SKM-1 (cell line): ENCODE data around the gene PHLPP1.
A peak's percentile ranks its signal among the peaks of the same experiment; 100 is the strongest.
"Not testable (repeated sequence)": the region's sequence is repeated elsewhere in the genome, so short reads cannot be mapped to it uniquely, and the experiment has no call there.

Source experiments
- DNase-seq: peaks from one replicate; lab custom pipeline; 2025; ENCODE audit not compliant: unreplicated experiment; lab: John Stamatoyannopoulos, UW

The PHLPP1 gene

GRCh38 chr18:62807396-62807795 is 92.1 kb downstream of the PHLPP1 start:
- DNase-seq = no peak

DNA sequence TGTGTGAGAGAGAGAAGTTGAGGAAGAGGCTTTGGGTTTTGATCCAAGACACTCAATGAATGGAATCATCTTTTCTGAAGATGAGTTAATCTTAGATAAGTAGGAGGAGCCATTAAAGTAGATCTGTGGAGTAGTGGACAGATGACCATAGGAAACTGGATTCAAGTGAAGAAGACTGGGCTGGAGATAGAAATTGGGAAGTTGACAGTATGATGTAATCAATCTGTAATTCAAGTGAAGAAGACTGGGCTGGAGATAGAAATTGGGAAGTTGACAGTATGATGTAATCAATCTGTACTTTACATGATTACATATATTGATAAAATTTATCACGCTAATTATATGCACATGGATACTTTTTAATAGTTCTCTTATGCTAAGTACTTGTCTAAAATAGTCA is 92.8 kb downstream of the PHLPP1 start:
- peak; percentile 16 for DNase-seq

DNA sequence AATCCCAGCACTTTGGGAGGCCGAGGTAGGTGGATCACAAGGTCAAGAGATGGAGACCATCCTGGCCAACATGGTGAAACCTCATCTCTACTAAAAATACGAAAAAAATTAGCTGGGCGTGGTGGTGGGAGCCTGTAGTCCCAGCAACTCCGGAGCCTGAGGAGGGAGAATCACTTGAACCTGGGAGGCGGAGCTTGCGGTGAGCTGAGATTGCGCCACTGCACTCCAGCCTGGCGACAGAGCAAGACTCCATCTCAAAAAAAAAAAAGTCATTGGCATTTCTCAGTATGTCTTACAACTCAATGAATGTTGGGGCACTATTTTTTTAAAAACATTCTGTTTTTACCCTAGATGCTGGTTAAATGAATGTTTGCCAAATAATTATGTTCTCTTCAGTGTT is 94.1 kb downstream of the PHLPP1 start:
- not testable (repeated sequence) for DNase-seq

DNA sequence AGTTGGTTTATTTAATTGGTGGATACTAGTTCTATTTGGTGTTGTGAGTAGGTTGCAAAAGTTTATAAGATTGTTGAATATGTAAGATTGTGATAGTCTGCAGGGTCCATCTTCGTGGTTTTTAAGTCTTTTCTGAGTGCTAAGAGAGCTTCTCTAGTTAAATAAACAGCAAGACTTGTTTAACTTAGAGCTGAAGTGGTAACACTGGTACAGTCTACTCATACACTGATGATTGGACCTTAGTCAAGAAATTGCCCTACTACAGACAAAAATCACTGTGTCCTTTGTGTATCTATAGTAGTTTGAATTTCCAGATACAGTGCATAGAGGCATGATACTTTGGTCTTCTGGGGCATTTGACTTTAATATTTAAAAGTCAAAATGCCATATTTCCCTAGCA is 94.6 kb downstream of the PHLPP1 start:
- no peak for DNase-seq

DNA sequence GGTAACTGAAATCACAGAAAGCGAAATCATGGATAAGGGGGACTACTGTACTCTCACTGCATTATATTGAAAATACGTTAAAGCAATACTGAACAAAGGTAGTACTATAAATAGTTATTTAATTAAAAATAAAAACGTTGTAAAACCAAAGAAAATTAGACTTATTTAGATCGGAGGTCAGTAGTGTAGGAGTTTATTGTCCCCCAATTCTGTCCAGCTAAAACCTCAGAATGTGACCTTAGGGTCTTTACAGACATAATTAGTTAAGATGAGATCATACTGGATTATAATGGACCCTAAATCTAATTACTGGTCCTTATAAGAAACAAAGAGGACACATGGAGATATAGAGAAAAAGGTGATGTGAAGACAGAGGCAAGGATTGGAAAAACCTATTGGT is 95.3 kb downstream of the PHLPP1 start:
- no peak for DNase-seq

GRCh38 chr18:62811674-62812073 is 96.3 kb downstream of the PHLPP1 start:
- DNase-seq = no peak

- DNase-seq = no peak
Measured at GRCh38 chr18:62812242-62812641, 96.9 kb downstream of the PHLPP1 start.

DNA sequence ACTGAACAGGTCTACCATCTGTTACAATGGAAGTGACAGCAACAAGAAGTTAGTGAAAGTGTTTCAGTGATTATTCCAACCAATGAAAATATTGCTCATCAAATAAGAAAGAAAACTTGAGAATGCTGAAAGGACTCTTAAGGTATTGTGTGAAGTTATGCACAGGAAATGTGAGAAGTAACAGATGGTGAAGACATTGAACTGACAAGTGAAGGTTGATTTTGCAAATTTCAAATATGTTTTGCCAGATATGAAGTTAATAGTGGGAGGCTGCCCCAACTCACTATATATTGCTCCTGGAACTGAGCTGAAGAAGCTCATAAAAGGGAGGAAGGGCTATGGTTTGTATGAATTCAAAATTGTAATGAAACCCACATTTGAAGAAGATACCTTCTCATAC is 97.5 kb downstream of the PHLPP1 start:
- no peak for DNase-seq

GRCh38 chr18:62814132-62814759 is 98.9 kb downstream of the PHLPP1 start:
- DNase-seq = no peak

DNA sequence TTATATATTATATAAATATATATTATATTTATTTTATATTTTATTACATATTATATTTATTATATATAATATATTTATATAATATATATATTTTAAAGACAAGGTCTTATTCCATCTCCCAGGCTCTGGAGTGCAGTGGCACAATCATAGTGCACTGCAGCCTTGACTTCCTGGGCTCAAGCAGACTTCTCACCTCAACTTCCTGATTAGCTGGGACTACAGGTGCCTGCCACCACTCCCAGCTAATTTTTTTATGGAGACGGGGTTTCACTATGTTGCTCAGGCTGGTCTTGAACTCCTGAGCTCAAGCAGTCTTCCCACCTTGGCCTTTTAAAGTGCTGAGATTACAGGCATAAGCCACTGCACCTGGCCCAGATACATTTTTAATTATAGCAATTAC is 110.0 kb downstream of the PHLPP1 start:
- no peak for DNase-seq

GRCh38 chr18:62827397-62827796 is 112.1 kb downstream of the PHLPP1 start:
- DNase-seq = no peak

DNA sequence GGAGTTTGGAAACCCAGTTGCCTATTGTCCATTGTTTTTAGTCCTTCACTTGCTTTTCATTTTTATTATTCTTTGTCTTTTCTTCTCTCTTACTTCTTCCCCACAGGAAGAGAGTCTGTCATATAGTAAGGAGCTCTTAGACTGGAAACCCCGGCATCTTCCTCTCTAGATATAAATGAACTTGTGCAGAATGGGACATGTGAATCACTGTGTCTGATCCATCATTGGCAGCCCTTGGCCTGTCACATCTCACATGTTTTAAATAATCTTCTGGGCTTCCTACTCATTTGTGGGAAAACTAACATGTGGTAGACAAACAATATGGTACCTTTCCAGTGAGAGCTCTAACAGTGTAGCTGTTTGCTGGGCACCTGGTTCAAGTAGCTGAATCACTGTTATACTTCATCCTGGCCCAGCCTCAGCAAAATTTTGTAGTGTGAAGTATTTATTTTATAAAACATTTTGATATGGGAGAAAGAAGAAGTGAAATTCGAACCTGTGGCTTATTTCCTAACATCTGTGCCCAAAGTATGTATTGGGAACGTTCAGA is 112.8 kb downstream of the PHLPP1 start:
- DNase-seq = no peak

GRCh38 chr18:62828852-62829251 is 113.5 kb downstream of the PHLPP1 start:
- no peak for DNase-seq

GRCh38 chr18:62829936-62830335 is 114.6 kb downstream of the PHLPP1 start:
- DNase-seq = no peak

DNA sequence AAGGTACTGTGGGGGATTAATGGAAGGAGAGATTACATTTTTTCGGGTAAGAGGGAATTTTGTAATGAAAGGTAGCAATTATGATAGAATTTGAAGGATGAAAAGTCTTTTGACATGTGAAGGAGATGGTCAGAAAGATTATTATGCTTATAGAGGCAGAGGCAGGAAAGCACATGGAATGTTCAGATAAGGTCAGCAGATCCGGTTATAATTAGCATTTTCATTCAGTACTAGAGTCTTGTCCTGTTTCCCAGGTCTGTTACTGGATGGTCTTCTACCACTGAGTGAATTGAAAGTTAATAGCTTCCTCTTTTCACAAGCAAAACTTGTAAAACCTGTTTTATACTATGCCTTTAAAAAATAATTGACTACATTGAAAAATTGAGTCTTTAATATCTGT is 116.9 kb downstream of the PHLPP1 start:
- DNase-seq = no peak

GRCh38 chr18:62833494-62833893 is 118.2 kb downstream of the PHLPP1 start:
- DNase-seq = no peak

DNA sequence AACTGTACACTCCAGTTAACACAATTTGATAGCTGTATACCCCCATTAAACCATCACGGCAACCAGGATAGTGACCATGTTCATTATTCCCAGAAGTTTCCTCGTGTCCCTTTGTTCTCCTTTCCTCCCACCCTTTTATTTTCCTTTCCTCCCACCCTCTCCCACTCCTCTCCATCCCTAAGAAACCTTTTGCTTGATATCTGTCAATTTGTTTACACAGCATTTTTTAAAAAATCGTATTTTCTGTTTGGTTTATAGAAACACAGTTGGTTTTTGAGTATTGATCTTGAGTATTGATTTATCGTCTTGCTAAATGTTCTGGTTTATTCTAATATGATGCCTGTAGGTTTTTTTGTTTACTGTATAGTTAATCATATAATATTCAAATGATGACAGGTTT is 119.4 kb downstream of the PHLPP1 start:
- DNase-seq = no peak

DNA sequence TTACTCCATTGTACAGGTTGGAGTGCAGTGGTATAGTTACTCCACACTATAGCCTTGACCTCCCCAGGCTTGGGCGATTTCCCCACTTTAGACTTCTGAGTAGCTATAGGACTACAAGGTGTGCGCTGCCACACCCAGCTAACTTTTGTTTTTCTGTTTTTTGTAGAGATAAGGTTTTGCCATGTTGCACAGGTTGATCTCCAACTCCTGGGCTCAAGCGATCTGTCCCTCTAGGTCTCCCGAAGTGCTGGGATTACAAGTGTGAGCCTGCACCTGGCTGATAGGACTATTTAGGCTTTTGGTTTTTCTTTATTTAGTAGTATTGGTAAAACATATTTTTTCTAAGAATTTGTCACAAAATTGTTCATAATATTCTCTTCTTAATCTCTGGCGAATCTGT is 121.7 kb downstream of the PHLPP1 start:
- no peak for DNase-seq

DNA sequence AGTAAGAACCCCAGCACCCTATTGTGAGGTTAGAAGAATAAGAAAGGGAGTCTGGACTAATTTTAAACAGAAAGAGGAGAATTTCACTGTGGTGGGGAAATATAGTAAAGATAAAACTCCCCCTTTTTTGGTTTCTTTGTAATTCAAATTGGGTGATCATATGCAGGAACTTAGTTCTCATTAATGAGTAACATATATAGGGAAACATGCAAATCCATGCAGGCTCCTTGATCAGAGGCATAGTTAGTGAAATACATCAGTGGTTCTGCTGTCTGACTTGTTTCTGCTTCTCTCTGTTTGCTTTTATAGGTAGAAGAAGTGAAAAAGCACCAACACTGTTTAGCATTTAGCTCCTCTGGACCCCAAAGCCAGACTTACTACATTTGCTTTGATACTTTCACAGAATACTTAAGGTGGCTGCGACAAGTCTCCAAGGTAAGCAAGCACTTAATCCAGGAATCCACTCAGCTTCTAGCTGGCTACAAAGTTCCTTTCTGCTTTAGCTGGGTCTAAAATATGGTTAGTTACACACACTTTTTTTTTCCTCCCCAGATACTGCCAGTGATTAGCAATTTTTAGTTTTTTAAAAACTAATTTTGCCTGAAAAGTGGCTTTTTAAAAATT is 123.2 kb downstream of the PHLPP1 start:
- no peak for DNase-seq

- DNase-seq = no peak
Measured at GRCh38 chr18:62839874-62840713, 124.8 kb downstream of the PHLPP1 start.

- DNase-seq = no peak
Measured at GRCh38 chr18:62841405-62841804, 126.1 kb downstream of the PHLPP1 start.

GRCh38 chr18:62842898-62843297 is 127.6 kb downstream of the PHLPP1 start:
- no peak for DNase-seq
